IMR-90 (cell line): ENCODE measurements around the gene SLIT3. TPM values are rescaled to one million over a fixed set of nuclear protein-coding genes. Genes with fewer than 3 reads are reported as not detected.

Experiments used
- ATAC-seq: fragments of 200-7000 bp; cut with Tn5 transposase; 2 replicates; pipeline ENCODE4 v1.9.1; 2020; ENCODE audit warnings: low read depth, mild to moderate bottlenecking, moderate library complexity
- BruUV-seq: library from RNA; stranded (reverse); fragments of 400-500 nt; replicated peaks from 2 replicates; lab custom pipeline; 2021; lab: Mats Ljungman, UMichigan
- CTCF ChIA-PET: fragments of 300-600 bp; formaldehyde crosslinking; extraction: SDS; loops from one replicate; lab custom pipeline; 2021; ENCODE audit warnings: antibody characterized with exemption; lab: Yijun Ruan, JAX
- POLR2A ChIA-PET: fragments of 300-600 bp; sonication (Branson Sonifier 250); formaldehyde crosslinking; loops from one replicate; lab custom pipeline; 2022; ENCODE audit warnings: antibody characterized with exemption; ENCODE audit not compliant: unreplicated experiment; lab: Charles Lee
- DNase-seq: peaks from one replicate; pipeline ENCODE4 v3.0.0; 2013
- H2AFZ ChIP-seq: replicated peaks from 2 replicates; pipeline ENCODE3; 2013; ENCODE audit warnings: low read length, mild to moderate bottlenecking; ENCODE audit not compliant: poor library complexity
- H2AK5ac ChIP-seq: 2 replicates; pipeline ENCODE4 v1.6.1; 2013; ENCODE audit warnings: low read depth, low read length, inconsistent platforms
- H2AK9ac ChIP-seq: replicated peaks from 2 replicates; pipeline ENCODE3; 2013; ENCODE audit warnings: mild to moderate bottlenecking, low read depth, low read length, moderate library complexity; ENCODE audit not compliant: poor library complexity
- H2BK120ac ChIP-seq: 2 replicates; pipeline ENCODE4 v1.6.1; 2013; ENCODE audit warnings: low read depth, low read length, inconsistent platforms
- H2BK15ac ChIP-seq: 3 replicates; pipeline ENCODE4 v1.6.1; 2013; ENCODE audit warnings: low read depth, low read length, inconsistent platforms
- H2BK20ac ChIP-seq: 2 replicates; pipeline ENCODE4 v1.6.1; 2013; ENCODE audit warnings: low read depth, mild to moderate bottlenecking, inconsistent platforms, low read length, moderate library complexity
- H2BK5ac ChIP-seq: 2 replicates; pipeline ENCODE4 v1.6.1; 2013; ENCODE audit warnings: mild to moderate bottlenecking, low read depth, low read length, inconsistent platforms; ENCODE audit not compliant: poor library complexity, severe bottlenecking
- H3K14ac ChIP-seq: replicated peaks from 2 replicates; pipeline ENCODE4 v1.6.1; 2013; ENCODE audit warnings: low read depth, low read length, inconsistent platforms
- H3K18ac ChIP-seq: 2 replicates; pipeline ENCODE4 v1.6.1; 2013; ENCODE audit warnings: low read depth, low read length, control low read depth
- H3K23ac ChIP-seq: 2 replicates; pipeline ENCODE4 v1.6.1; 2013; ENCODE audit warnings: low read depth, low read length, inconsistent platforms
- H3K27ac ChIP-seq: 2 replicates; pipeline ENCODE4 v1.5.1; 2013; ENCODE audit warnings: mild to moderate bottlenecking, control low read depth, low read length; ENCODE audit not compliant: insufficient read depth
- H3K27me3 ChIP-seq: 2 replicates; pipeline ENCODE4 v1.6.1; 2013; ENCODE audit warnings: low read length; ENCODE audit not compliant: control insufficient read depth, insufficient read depth
- H3K36me3 ChIP-seq: 2 replicates; pipeline ENCODE4 v1.6.1; 2013; ENCODE audit warnings: low read length, mixed read lengths; ENCODE audit not compliant: control insufficient read depth, insufficient read depth
- H3K4ac ChIP-seq: 2 replicates; pipeline ENCODE4 v1.6.1; 2013; ENCODE audit warnings: low read depth, low read length, inconsistent platforms
- H3K4me1 ChIP-seq: 2 replicates; pipeline ENCODE4 v1.6.1; 2013; ENCODE audit warnings: low read length, mixed read lengths; ENCODE audit not compliant: control insufficient read depth, insufficient read depth
- H3K4me2 ChIP-seq: 2 replicates; pipeline ENCODE4 v1.6.1; 2013; ENCODE audit warnings: low read depth, mild to moderate bottlenecking, control low read depth, low read length, moderate library complexity
- H3K4me3 ChIP-seq: 2 replicates; pipeline ENCODE4 v1.5.1; 2013; ENCODE audit warnings: low read depth, mild to moderate bottlenecking, control low read depth, low read length, moderate library complexity; ENCODE audit not compliant: insufficient read depth
- H3K56ac ChIP-seq: 2 replicates; pipeline ENCODE4 v1.6.1; 2013; ENCODE audit warnings: low read length, inconsistent platforms; ENCODE audit not compliant: insufficient read depth; ENCODE audit errors: extremely low read depth
- H3K79me1 ChIP-seq, 2 experiments: 2 replicates each; pipeline ENCODE4 v1.6.1; 2013; ENCODE audit warnings: low read length in 2 of 2, inconsistent platforms in 1 of 2, low read depth in 1 of 2
- H3K9ac ChIP-seq: 2 replicates; pipeline ENCODE4 v1.6.1; 2013; ENCODE audit warnings: low read depth, low read length, control low read depth
- H3K9me1 ChIP-seq: 2 replicates; pipeline ENCODE4 v1.6.1; 2013; ENCODE audit warnings: low read length, inconsistent platforms; ENCODE audit not compliant: insufficient read depth
- H3K9me3 ChIP-seq: 2 replicates; pipeline ENCODE4 v1.6.1; 2013; ENCODE audit warnings: low read length; ENCODE audit not compliant: control insufficient read depth, insufficient read depth
- H4K20me1 ChIP-seq: 2 replicates; pipeline ENCODE4 v1.6.1; 2013; ENCODE audit warnings: low read length, inconsistent platforms; ENCODE audit not compliant: insufficient read depth
- H4K5ac ChIP-seq: 2 replicates; pipeline ENCODE4 v1.6.1; 2013; ENCODE audit warnings: mild to moderate bottlenecking, low read depth, low read length, control low read depth
- H4K8ac ChIP-seq, 2 experiments: 2 replicates each; pipeline ENCODE4 v1.6.1; 2013; ENCODE audit warnings: low read depth in 2 of 2, low read length in 2 of 2, control low read depth in 1 of 2, inconsistent platforms in 1 of 2
- H4K91ac ChIP-seq: 2 replicates; pipeline ENCODE4 v1.6.1; 2013; ENCODE audit warnings: low read depth, low read length, inconsistent platforms; ENCODE audit not compliant: insufficient read depth
- BHLHE40 ChIP-seq: fragments of 150-350 bp; IDR thresholded peaks from 2 replicates; pipeline ENCODE4 v1.6.1; 2016; ENCODE audit warnings: mild to moderate bottlenecking, low read depth, low read length
- CEBPB ChIP-seq: IDR thresholded peaks from 2 replicates; pipeline ENCODE4 v1.6.1; 2012; ENCODE audit warnings: low read depth, low read length, improper control_type of control experiment
- CHD1 ChIP-seq: IDR thresholded peaks from 2 replicates; pipeline ENCODE4 v1.6.1; 2012; ENCODE audit warnings: low read depth, low read length, improper control_type of control experiment
- CTCF ChIP-seq: conservative IDR thresholded peaks from 2 replicates; pipeline ENCODE4 v1.5.1; 2012; ENCODE audit warnings: mild to moderate bottlenecking, low read depth, low read length, improper control_type of control experiment
- ELK1 ChIP-seq: fragments of 150-350 bp; IDR thresholded peaks from 2 replicates; pipeline ENCODE4 v1.6.1; 2016; ENCODE audit warnings: low read depth, mild to moderate bottlenecking, low read length, moderate library complexity, borderline replicate concordance
- FOS ChIP-seq: fragments of 150-350 bp; IDR thresholded peaks from 2 replicates; pipeline ENCODE4 v1.6.1; 2016; ENCODE audit warnings: low read depth, low read length
- MAZ ChIP-seq: IDR thresholded peaks from 2 replicates; pipeline ENCODE4 v1.6.1; 2012; ENCODE audit warnings: low read depth, mild to moderate bottlenecking, low read length, improper control_type of control experiment, moderate library complexity, borderline replicate concordance
- NFE2L2 ChIP-seq: fragments of 150-350 bp; IDR thresholded peaks from 2 replicates; pipeline ENCODE4 v1.6.1; 2016; ENCODE audit warnings: low read depth, mild to moderate bottlenecking, low read length
- RAD21 ChIP-seq: IDR thresholded peaks from 2 replicates; pipeline ENCODE4 v1.6.1; 2012; ENCODE audit warnings: low read length, improper control_type of control experiment
- WGBS, 2 experiments: methylation state at CpG; one replicate each; pipeline versions ENCODE4 v1.1.5 to v1.1.7; 2013; ENCODE audit warnings: missing lambda C conversion rate in 2 of 2; ENCODE audit not compliant: insufficient read length in 1 of 2; ENCODE audit errors: extremely low coverage in 2 of 2; 5-methylcytosine and 5-hydroxymethylcytosine counted together
- dilution Hi-C: fragments of 300-500 bp; cut with HindIII; formaldehyde crosslinking; loops from one replicate; pipeline ENCODE4 v1.14.3; 2018; ENCODE audit warnings: low sequenced_read_pairs; ENCODE audit not compliant: unreplicated experiment
- in situ Hi-C: fragments of 300-500 bp; cut with MboI; formaldehyde crosslinking; loops from 3 replicates; pipeline ENCODE4 v1.14.3; 2019; ENCODE audit warnings: low sequenced_read_pairs, inconsistent platforms, mixed read lengths
- intact Hi-C: fragments of 100-400 bp; cut with micrococcal nuclease; formaldehyde crosslinking; loops from 2 replicates; pipeline ENCODE4 v1.10.0; 2022
- polyA plus RNA-seq, 3 experiments: library from polyadenylated mRNA; depleted of rRNA; stranded (reverse); fragments of >200 nt; gene quantifications; 2 replicates each; pipeline ENCODE4 v1.2.3, GENCODE V29; 2012; ENCODE audit warnings: low replicate concordance in 1 of 3
- total RNA-seq: library from RNA; depleted of rRNA; stranded (reverse); fragments of >200 nt; gene quantifications from 2 replicates; pipeline ENCODE4 v1.2.3, GENCODE V29; 2012

SLIT3 gene
- total and polyA plus RNA-seq, 2 of the 4 experiments (the other 2 are of a cell fraction) = 0.18 to 0.50 TPM

DNA sequence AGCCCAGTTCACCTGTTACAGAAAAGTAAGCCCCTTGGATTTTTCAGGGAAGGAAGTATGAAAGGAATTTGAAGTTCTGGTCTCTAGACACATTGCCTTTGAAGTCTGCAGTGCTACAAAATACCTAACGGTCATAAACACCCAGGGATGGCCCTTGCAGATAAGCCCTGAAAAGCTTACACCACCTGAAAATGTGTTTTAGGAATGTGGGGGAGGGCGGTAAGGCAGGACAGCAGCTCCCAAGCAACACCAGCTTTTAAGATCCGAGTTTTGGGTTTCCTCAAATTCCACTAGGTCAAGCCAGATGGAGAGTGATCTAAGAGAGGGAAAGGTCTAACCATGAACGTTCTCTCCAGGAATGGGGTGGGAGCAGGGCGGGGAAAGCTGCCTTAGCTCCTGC, 607.6 kb downstream of the SLIT3 start:
- no peaks in the 10 kb centered on the region for H4K20me1 ChIP-seq
- no peak for ATAC-seq
- no peak overlapping the region for H3K27ac ChIP-seq
- H3K23ac ChIP-seq = no peak overlapping the region
- no peak overlapping the region for H4K8ac ChIP-seq
- dilution Hi-C loops (no loop called here), in situ Hi-C loops (loop anchor here (25.0 kb wide), 1 partner anchor 869 kb away; no protein-coding TSS in a partner anchor), intact Hi-C loops (no loop called here)
- no peak overlapping the region for H2AK5ac ChIP-seq
- H3K9me3 ChIP-seq = no peaks in the 10 kb centered on the region
- no peak for DNase-seq
- no peak overlapping the region for H3K9ac ChIP-seq
- H3K14ac ChIP-seq = no peak overlapping the region
- H3K56ac ChIP-seq = no peak overlapping the region
- H3K4ac ChIP-seq = no peak overlapping the region
- H2AK9ac ChIP-seq = no peak overlapping the region
- no peak overlapping the region for H2BK20ac ChIP-seq
- no peaks in the 10 kb centered on the region for H3K4me1 ChIP-seq
- H2AFZ ChIP-seq = no peak overlapping the region
- ChIA-PET POLR2A (no interaction called here), CTCF (no interaction called here)
- no peaks in the 10 kb centered on the region for H3K36me3 ChIP-seq
- no TSS peak for BruUV-seq
- no peak overlapping the region for H3K18ac ChIP-seq
- H3K9me1 ChIP-seq = no peaks in the 10 kb centered on the region
- WGBS, 2 experiments = no CpG with 5 or more reads among the region's 5 CpGs
- no peaks in the 10 kb centered on the region for H3K79me1 ChIP-seq
- no peak overlapping the region for H2BK15ac ChIP-seq
- H2BK5ac ChIP-seq = no peak overlapping the region
- no peak overlapping the region for H4K91ac ChIP-seq
- no peak overlapping the region for H3K4me3 ChIP-seq
- TF ChIP-seq CHD1 (no peak), NFE2L2 (no peak), CTCF (no peak), BHLHE40 (no peak), FOS (no peak), CEBPB (no peak), RAD21 (no peak), MAZ (no peak), ELK1 (no peak)
- no peak overlapping the region for H4K5ac ChIP-seq
- no peak overlapping the region for H2BK120ac ChIP-seq
- H3K27me3 ChIP-seq = peaks cover 5% of the 10 kb centered on the region
- H3K4me2 ChIP-seq = no peak overlapping the region
